Measurements from ENCODE around the gene ENAH.
"Not testable (repeated sequence)": the region's sequence is repeated elsewhere in the genome, so short reads cannot be mapped to it uniquely, and the experiment has no call there.

The ENAH gene

GRCh38 chr1:225525377-225525776 lies 127.5 kb downstream of the ENAH start:
- DNase-seq (ENCODE audit: low read depth): no peak

- no peak for DNase-seq (ENCODE audit: low read depth)
Observed at GRCh38 chr1:225524570-225524969, 128.4 kb downstream of the ENAH start.

- DNase-seq (ENCODE audit: low read depth): no peak
Observed at GRCh38 chr1:225523263-225523950, 129.5 kb downstream of the ENAH start.

DNA sequence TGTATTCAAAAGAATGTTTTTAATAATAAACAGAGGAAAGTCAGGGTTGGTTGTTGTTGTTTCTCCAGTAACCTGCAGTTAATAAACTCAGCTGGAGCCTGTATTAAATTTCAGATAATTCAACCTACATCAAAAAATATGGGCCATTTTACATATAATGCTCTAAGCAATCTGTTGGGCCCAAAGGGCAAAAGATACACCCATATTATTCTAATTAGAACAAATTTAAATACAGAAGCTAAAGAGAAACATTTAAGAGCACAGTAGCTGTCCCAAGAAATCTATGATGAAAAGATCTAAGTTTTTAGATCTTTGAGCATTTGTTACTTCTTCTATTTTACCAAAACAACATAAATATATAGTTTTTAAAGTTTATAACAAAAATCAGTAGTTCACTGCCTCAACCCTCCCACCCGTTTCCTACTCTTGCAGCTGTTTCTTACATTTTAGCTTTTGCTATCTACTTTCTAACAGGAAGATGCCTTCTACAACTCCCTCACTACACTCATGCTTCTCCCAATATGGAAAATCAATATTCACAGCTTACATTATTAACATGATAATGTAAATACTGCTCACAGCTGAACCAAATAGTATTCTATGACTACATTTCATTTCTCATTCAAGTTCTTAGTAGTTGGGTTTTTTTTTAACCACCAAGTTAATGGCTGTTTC lies 130.2 kb downstream of the ENAH start:
- DNase-seq (ENCODE audit: low read depth): no peak

DNA sequence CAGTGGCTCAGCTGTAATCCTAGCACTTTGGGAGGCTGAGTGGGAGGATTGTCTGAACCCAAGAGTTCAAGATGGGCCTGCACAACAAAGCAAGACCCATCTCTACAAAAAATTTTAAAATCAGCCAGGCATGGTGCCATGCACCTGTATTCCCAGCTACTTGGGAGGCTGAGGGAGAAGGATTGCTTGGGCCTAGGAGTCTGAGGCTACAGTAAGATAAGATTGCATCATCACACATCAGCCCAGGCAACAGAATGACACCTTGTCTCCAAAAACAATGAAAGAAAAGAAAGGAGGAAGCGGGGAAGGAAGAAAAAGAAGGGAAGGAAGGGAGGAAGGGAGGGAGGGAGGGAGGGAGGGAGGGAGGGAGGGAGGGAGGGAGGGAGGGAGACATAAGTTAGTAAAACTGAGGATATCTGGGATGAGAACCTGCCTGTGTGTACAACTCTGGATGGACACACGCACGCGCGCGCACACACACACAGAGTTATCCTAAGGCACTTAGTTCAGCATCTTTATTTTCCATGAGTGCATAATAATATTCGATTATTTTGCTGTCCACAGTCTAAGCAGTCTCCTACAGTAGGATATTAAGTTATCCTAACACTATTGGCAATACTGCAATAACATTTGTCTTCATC lies 132.2 kb downstream of the ENAH start:
- no peak for DNase-seq (ENCODE audit: low read depth)

DNA sequence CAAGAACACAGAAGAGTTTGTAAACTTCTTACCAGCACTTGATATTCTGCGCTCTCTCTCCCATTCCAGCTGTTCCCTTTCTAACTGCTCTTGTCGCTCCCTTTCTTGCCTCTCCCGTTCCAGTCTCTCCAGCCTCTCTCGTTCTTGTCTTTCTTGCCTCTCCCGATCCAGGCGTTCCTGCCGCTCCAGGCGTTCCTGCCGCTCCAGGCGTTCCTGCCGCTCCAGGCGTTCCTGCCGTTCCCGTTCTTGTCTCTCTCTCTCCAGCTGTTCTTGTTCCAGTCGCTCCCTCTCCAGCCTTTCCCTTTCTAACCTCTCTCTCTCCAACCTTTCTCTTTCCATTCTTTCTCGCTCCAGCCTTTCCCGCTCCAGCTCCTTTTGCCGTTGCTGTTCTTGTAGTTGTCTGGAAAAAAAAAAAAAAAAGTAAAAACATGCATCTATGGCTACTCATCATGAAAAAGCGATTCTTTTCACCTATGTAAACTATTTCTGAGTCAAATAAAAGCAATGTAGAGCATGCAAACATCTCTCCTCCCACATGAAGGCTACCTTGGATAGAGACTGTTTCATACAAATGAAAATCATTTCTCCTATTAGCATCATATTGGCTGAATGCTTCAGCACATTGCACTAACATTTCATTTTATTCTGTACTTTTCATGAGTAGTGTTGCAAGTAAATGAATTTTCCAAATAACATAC lies 133.6 kb downstream of the ENAH start:
- no peak for DNase-seq (ENCODE audit: low read depth)

DNA sequence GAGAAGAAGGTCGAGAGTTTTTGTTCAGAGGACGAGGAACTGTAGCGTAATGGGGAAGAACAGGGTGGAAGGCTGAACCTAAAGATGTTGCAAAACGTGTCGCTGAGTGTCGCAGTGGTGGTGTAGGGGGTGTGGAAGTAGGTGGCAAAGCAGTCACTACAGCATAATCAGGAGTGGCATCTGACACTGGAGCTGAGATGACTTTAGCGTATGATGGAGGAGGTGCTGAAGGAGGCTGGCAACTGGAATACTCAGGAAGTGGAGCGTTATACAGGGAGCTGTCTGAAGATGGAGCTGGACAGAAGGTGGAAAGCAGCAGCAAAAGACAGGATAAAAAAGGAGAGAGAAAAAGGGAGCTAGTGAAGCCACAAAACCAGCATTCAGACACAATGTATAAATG lies 135.2 kb downstream of the ENAH start:
- DNase-seq (ENCODE audit: low read depth): no peak

GRCh38 chr1:225517221-225517620 lies 135.7 kb downstream of the ENAH start:
- no peak for DNase-seq (ENCODE audit: low read depth)

DNA sequence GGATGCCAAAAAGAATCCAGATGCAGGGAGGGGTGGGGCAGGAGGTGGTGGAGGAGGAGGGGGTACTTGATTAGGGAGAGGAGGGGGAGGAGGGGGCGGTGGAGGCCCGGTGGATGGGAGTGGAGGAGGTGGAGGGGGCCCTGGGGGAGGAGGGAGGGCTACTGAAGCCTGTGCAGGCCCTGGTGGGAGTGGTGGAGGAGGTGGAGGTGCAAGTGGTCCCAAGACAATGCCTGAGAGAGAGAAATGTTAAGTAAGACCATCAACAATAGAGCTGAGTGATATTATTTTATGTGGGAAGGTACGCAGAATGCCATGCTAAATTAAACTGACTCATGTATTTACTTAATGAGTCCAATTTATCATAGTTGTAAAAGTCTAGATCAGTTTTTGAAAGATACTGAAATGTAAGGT lies 138.2 kb downstream of the ENAH start:
- no peak for DNase-seq (ENCODE audit: low read depth)

GRCh38 chr1:225513576-225513975 lies 139.3 kb downstream of the ENAH start:
- not testable (repeated sequence) for DNase-seq (ENCODE audit: low read depth)

GRCh38 chr1:225511828-225512381 lies 141.0 kb downstream of the ENAH start:
- DNase-seq (ENCODE audit: low read depth): no peak

DNA sequence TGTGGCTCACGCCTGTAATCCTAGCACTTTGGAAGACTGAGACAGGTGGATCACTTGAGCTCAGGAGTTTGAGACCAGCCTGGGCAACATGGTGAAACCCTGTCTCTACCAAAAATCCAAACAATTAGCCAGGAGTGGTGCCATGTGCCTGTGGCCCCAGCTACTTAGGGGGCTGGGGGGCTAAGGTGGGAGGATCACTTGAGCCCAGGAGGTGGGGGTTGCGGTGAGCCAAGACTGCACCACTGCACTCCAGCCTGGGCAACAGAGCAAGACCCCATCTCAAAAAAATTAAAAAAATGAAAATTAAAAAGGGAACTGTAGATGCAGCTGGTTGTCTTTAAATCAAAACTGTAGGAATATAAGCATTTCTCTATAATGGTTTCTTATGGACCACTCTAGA lies 142.2 kb downstream of the ENAH start:
- not testable (repeated sequence) for DNase-seq (ENCODE audit: low read depth)

DNA sequence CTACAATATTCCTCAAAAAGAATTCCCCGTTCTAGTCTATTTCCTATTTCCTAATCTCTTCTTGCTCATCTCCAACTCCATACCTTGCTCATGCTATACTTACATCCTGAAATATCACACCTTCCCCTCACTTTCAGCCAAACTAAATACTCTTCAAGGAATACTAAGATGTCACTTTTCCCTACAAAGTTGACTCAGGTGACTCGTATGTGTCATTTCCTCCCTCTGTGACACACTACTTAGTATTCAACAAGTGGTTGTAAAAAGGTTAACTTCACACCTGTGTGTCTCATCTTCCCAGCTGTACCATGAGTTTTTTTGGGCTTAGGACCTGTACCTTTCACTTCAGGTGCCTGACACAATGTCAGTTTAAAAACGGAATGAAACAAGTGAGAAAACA lies 143.2 kb downstream of the ENAH start:
- no peak for DNase-seq (ENCODE audit: low read depth)

- DNase-seq (ENCODE audit: low read depth): no peak
Observed at GRCh38 chr1:225509376-225509707, 143.6 kb downstream of the ENAH start.

DNA sequence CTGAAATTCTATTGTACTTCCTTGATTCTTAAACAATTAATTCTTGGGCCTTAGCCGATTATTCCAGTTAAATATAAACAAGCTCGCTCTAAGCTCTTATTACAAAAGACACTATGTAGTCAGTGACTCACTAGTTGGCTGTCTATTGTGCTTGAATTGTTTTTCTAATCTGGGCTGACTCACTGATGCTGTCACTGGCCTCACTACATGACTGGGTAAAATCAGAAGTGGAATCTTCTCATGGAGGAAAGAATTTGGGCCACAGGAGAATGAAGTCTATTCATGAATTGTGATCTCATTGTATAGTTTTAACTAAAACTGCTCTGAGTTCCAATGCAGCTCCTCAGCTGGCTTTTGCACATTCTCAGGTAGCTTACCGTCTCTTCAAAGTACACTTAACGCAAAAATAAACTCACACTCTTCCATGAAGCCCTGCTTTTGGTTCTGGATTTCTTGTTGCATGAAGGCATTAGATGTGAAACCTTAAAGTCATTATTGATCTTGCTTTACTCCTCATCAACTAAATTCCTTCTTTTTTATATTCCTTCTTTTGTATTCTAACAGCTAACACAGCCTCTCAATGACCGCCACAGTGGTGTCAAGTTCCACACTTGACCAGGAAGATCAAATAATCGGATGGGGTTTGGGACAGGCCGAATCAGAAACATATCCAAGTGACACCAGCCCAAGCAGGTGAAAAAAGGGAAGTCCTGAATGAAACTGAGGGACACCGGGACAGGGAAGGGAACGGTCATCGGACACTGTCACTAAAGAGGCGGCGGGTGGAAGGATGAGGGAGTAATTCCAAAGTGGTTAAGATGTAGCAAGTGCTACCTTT lies 144.2 kb downstream of the ENAH start:
- peak; percentile 90 for DNase-seq (ENCODE audit: low read depth)

DNA sequence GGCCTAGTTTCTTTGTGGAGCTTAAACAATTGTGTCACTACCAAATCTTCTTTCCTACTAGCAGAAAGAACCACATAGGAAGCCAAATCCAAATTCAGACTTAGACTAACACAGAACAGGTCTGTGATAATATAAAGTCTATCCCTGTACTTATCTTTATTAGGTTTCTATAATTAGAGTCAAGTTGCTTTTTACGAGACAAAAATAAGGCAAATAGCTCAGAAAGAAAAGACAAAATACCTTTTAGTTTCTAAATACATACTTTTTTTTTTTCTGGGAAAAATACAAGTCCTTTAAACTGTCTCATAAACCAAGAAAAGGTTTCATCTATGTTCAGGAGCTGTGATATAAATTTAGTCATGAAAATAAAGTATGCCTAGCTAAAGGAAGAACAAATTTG lies 146.2 kb downstream of the ENAH start:
- DNase-seq (ENCODE audit: low read depth): no peak

- DNase-seq (ENCODE audit: low read depth): no peak
Observed at GRCh38 chr1:225504776-225505175, 148.1 kb downstream of the ENAH start.

DNA sequence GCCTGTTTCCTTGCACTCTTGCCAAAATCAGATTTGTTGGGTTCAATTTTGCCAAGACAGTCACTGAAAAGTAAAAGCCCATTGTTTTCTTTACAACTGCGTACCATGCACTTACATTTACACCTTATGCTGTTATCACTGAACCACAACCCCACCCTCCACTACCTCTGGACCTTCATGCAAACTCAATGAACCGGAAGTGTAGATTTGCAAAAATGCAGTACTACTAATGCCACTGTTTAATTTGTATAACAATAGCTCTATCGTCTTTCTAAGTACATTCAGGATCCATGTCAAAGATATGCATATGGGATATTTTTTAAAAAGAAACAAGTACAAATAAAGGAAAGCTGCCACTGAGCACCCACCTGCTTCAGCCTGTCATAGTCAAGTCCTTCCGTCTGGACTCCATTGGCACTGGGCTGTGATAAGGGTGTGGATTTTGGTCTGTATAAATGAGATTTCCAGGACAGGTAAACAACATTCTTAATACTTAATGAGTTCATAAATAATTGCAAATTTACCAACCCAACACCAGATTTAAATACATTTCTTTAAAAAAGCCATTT lies 152.2 kb downstream of the ENAH start:
- no peak for DNase-seq (ENCODE audit: low read depth)

DNA sequence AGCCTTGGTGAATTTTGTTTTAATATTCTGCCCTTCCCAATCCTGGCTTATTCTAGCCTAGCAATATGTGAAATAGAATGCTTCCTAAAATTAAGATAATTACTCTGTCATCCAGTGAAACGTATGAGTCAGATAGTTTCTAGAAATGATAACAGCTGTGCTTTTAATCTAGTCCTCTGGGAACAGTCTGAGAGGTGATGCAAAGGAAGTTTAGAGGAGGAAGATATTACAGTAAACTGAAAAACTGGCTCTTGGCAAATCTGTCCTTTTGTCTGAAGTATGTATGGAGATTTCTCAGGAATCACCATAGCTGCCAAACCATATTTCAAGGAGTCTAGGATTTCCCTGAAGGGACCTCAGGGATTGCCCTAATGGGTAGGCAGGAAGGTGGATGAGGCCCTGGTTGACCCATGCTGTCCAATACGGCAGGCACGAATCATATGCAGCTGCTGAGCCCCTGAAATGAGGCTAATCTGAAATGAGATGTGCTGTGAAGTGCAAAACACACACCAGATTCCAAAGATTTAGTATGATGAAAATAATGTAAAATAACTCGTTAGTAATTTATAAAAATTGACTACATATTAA lies 154.3 kb downstream of the ENAH start:
- DNase-seq (ENCODE audit: low read depth): peak; percentile 36

DNA sequence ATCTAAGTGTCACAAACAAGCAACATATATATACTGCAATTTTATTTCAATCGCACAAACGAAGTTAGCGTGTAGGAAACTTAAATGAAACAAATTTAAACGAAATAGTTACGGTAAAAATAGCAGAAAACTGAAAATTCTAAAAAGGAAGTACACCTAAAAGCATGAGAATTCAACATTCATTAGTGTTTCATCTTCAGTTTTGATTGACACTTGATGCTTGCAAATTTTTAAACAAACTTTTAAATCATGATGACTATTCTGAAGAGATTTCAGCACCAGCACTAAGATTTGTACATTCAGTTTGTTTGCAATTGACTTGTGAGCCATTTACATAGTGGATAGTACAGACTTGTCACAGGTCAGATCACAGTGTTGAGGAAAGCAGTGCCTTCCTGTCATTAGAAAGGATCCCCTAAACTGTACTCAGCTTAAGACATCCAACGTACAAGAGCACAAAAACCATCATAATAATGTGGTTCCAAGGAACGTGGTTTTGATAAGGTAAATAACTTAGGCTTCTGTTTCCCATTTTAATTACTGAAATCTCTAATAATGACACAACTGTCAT lies 158.0 kb downstream of the ENAH start:
- no peak for DNase-seq (ENCODE audit: low read depth)
